ENCODE data around the gene RTTN. TPM values are rescaled to one million over a fixed set of nuclear protein-coding genes. Genes with fewer than 3 reads are reported as not detected.

RTTN gene
- total and polyA plus RNA-seq, 2 of the 13 experiments (the other 11 are each of a cell fraction or from before 2014, with no cell fraction given) = 5.4 to 18.7 TPM

- TF ChIP-seq, protein P1, sequence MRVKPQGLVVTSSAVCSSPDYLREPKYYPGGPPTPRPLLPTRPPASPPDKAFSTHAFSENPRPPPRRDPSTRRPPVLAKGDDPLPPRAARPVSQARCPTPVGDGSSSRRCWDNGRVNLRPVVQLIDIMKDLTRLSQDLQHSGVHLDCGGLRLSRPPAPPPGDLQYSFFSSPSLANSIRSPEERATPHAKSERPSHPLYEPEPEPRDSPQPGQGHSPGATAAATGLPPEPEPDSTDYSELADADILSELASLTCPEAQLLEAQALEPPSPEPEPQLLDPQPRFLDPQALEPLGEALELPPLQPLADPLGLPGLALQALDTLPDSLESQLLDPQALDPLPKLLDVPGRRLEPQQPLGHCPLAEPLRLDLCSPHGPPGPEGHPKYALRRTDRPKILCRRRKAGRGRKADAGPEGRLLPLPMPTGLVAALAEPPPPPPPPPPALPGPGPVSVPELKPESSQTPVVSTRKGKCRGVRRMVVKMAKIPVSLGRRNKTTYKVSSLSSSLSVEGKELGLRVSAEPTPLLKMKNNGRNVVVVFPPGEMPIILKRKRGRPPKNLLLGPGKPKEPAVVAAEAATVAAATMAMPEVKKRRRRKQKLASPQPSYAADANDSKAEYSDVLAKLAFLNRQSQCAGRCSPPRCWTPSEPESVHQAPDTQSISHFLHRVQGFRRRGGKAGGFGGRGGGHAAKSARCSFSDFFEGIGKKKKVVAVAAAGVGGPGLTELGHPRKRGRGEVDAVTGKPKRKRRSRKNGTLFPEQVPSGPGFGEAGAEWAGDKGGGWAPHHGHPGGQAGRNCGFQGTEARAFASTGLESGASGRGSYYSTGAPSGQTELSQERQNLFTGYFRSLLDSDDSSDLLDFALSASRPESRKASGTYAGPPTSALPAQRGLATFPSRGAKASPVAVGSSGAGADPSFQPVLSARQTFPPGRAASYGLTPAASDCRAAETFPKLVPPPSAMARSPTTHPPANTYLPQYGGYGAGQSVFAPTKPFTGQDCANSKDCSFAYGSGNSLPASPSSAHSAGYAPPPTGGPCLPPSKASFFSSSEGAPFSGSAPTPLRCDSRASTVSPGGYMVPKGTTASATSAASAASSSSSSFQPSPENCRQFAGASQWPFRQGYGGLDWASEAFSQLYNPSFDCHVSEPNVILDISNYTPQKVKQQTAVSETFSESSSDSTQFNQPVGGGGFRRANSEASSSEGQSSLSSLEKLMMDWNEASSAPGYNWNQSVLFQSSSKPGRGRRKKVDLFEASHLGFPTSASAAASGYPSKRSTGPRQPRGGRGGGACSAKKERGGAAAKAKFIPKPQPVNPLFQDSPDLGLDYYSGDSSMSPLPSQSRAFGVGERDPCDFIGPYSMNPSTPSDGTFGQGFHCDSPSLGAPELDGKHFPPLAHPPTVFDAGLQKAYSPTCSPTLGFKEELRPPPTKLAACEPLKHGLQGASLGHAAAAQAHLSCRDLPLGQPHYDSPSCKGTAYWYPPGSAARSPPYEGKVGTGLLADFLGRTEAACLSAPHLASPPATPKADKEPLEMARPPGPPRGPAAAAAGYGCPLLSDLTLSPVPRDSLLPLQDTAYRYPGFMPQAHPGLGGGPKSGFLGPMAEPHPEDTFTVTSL (CRISPR knock-in tag; IDR thresholded peaks at IDR 0.05; ENCODE audit: borderline replicate concordance) = peak; percentile 71
- TF ChIP-seq TFE3 (CRISPR knock-in tag; IDR thresholded peaks at IDR 0.05) (peak; percentile 10; the same call in 1 of the 2 replicates), SOX13 (IDR thresholded peaks at IDR 0.05) (no peak), SOX13 (CRISPR knock-in tag; conservative IDR thresholded peaks at IDR 0.05 in 1 of 2, IDR thresholded peaks at IDR 0.05 in 1 of 2) (peak in 1 of 2 experiments; percentile 43; a peak in 1 of 4 replicates), SAP130 (CRISPR knock-in tag; IDR thresholded peaks at IDR 0.05; ENCODE audit: low read depth) (peak; percentile 99), SIN3A (IDR thresholded peaks at IDR 0.05; ENCODE audit: borderline replicate concordance, low read depth, low read length) (peak; percentile 96), ZNF343 (CRISPR knock-in tag; IDR thresholded peaks at IDR 0.05) (peak; percentile 54; the same call in 1 of the 2 replicates), ZFP36 (IDR thresholded peaks at IDR 0.05; ENCODE audit: borderline replicate concordance, low read depth, low read length, partially characterized antibody) (no peak), ATF5 (CRISPR knock-in tag; IDR thresholded peaks at IDR 0.05; ENCODE audit: low read depth) (no peak), TOE1 (CRISPR knock-in tag; IDR thresholded peaks at IDR 0.05) (no peak; the same call in 1 of the 2 replicates)
- TF ChIP-seq, protein P2, sequence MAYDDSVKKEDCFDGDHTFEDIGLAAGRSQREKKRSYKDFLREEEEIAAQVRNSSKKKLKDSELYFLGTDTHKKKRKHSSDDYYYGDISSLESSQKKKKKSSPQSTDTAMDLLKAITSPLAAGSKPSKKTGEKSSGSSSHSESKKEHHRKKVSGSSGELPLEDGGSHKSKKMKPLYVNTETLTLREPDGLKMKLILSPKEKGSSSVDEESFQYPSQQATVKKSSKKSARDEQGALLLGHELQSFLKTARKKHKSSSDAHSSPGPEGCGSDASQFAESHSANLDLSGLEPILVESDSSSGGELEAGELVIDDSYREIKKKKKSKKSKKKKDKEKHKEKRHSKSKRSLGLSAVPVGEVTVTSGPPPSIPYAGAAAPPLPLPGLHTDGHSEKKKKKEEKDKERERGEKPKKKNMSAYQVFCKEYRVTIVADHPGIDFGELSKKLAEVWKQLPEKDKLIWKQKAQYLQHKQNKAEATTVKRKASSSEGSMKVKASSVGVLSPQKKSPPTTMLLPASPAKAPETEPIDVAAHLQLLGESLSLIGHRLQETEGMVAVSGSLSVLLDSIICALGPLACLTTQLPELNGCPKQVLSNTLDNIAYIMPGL (CRISPR knock-in tag; IDR thresholded peaks at IDR 0.05; ENCODE audit: borderline replicate concordance in 1 of 2, low read depth in 1 of 2) = peak; percentile 70 to 91; a peak in 3 of 4 replicates
- TF ChIP-seq, protein P3, sequence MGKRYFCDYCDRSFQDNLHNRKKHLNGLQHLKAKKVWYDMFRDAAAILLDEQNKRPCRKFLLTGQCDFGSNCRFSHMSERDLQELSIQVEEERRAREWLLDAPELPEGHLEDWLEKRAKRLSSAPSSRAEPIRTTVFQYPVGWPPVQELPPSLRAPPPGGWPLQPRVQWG (CRISPR knock-in tag; IDR thresholded peaks at IDR 0.05; ENCODE audit: borderline replicate concordance, low read depth) = no peak
- TF ChIP-seq, protein P4, sequence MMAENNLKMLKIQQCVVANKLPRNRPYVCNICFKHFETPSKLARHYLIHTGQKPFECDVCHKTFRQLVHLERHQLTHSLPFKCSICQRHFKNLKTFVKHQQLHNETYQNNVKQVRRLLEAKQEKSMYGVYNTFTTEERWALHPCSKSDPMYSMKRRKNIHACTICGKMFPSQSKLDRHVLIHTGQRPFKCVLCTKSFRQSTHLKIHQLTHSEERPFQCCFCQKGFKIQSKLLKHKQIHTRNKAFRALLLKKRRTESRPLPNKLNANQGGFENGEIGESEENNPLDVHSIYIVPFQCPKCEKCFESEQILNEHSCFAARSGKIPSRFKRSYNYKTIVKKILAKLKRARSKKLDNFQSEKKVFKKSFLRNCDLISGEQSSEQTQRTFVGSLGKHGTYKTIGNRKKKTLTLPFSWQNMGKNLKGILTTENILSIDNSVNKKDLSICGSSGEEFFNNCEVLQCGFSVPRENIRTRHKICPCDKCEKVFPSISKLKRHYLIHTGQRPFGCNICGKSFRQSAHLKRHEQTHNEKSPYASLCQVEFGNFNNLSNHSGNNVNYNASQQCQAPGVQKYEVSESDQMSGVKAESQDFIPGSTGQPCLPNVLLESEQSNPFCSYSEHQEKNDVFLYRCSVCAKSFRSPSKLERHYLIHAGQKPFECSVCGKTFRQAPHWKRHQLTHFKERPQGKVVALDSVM (CRISPR knock-in tag; IDR thresholded peaks at IDR 0.05) = 0 out of 2 replicates have a peak, but pooled peaks have one; percentile 57
These were observed at the start of gene RTTN (continued) for GRCh38 chr18:70205421-70206397.
